Middle frontal gyrus (tissue), 1 donor: ENCODE data around the gene FAM180A.

Source experiments
- DNase-seq: peaks from one replicate; pipeline ENCODE4 v3.0.0-alpha.2; 2015; ENCODE audit warnings: low spot score; ENCODE audit errors: extremely low spot score

Gene FAM180A

GRCh38 chr7:135771961-135772638 is 23.5 kb upstream of the FAM180A start:
- DNase-seq: no peak

- no peak for DNase-seq
Measured at GRCh38 chr7:135771051-135771450, 22.4 kb upstream of the FAM180A start.

- no peak for DNase-seq
Measured at GRCh38 chr7:135770139-135770710, 21.6 kb upstream of the FAM180A start.

- DNase-seq: no peak
Measured at GRCh38 chr7:135769005-135769802, 20.6 kb upstream of the FAM180A start.

GRCh38 chr7:135768467-135768866 is 19.9 kb upstream of the FAM180A start:
- DNase-seq: no peak

- no peak for DNase-seq
Measured at GRCh38 chr7:135768064-135768463, 19.5 kb upstream of the FAM180A start.

- no peak for DNase-seq
Measured at GRCh38 chr7:135763261-135763660, 14.6 kb upstream of the FAM180A start.

GRCh38 chr7:135761751-135762488 is 13.3 kb upstream of the FAM180A start:
- DNase-seq: no peak

GRCh38 chr7:135759532-135759931 is 10.9 kb upstream of the FAM180A start:
- no peak for DNase-seq

GRCh38 chr7:135758531-135758932 is 9.9 kb upstream of the FAM180A start:
- DNase-seq: no peak

- no peak for DNase-seq
Measured at GRCh38 chr7:135757719-135758411, 9.3 kb upstream of the FAM180A start.

- DNase-seq: no peak
Measured at GRCh38 chr7:135756191-135756590, 7.6 kb upstream of the FAM180A start.

GRCh38 chr7:135755351-135755753 is 6.7 kb upstream of the FAM180A start:
- DNase-seq: no peak

GRCh38 chr7:135753616-135754413 is 5.2 kb upstream of the FAM180A start:
- DNase-seq: no peak

- no peak for DNase-seq
Measured at GRCh38 chr7:135747366-135747765, 1.2 kb downstream of the FAM180A start.

- DNase-seq: no peak
Measured at GRCh38 chr7:135745703-135746312, 2.8 kb downstream of the FAM180A start.

GRCh38 chr7:135744938-135745702 is 3.5 kb downstream of the FAM180A start:
- DNase-seq: no peak

- no peak for DNase-seq
Measured at GRCh38 chr7:135743907-135744731, 4.5 kb downstream of the FAM180A start.
